Measurements from ENCODE around the gene CRISPLD2. TPM values are rescaled to one million over a fixed set of nuclear protein-coding genes. Genes with fewer than 3 reads are reported as not detected.

Gene CRISPLD2
- total RNA-seq: 5.8 and 13.7 TPM in 2 replicates

GRCh38 chr16:84819644-84820304, at the start of gene CRISPLD2:
CRISPLD2 (plus strand) TSS chr16:84819985; CDS start chr16:84838496, 18,511 bp downstream.
- peak within 1 kb of the TSS; percentile 64 for H3K4me3 ChIP-seq (ENCODE audit: low read depth, low read length)
- TF ChIP-seq CTCF (conservative IDR thresholded peaks at IDR 0.05; ENCODE audit: low read depth, low read length): no peak
- no peak for DNase-seq (ENCODE audit: low read depth)

GRCh38 chr16:84773312-84773711, 46.5 kb upstream of the CRISPLD2 start:
- TF ChIP-seq CTCF (conservative IDR thresholded peaks at IDR 0.05; ENCODE audit: low read depth, low read length): no peak
- no peak for DNase-seq (ENCODE audit: low read depth)
- H3K4me3 ChIP-seq (ENCODE audit: low read depth, low read length): no peak overlapping the region

GRCh38 chr16:84774810-84775209, 45.0 kb upstream of the CRISPLD2 start:
- no peak overlapping the region for H3K4me3 ChIP-seq (ENCODE audit: low read depth, low read length)
- DNase-seq (ENCODE audit: low read depth): peak; percentile 9
- no peak for TF ChIP-seq CTCF (conservative IDR thresholded peaks at IDR 0.05; ENCODE audit: low read depth, low read length)

- no peak for DNase-seq (ENCODE audit: low read depth)
- no peak for TF ChIP-seq CTCF (conservative IDR thresholded peaks at IDR 0.05; ENCODE audit: low read depth, low read length)
- H3K4me3 ChIP-seq (ENCODE audit: low read depth, low read length): no peak overlapping the region
Measured at GRCh38 chr16:84775262-84775810, 44.4 kb upstream of the CRISPLD2 start.

- H3K4me3 ChIP-seq (ENCODE audit: low read depth, low read length): no peak overlapping the region
- no peak for TF ChIP-seq CTCF (conservative IDR thresholded peaks at IDR 0.05; ENCODE audit: low read depth, low read length)
- no peak for DNase-seq (ENCODE audit: low read depth)
Measured at GRCh38 chr16:84777435-84777834, 42.4 kb upstream of the CRISPLD2 start.

GRCh38 chr16:84778720-84779119, 41.1 kb upstream of the CRISPLD2 start:
- no peak for DNase-seq (ENCODE audit: low read depth)
- no peak for TF ChIP-seq CTCF (conservative IDR thresholded peaks at IDR 0.05; ENCODE audit: low read depth, low read length)
- H3K4me3 ChIP-seq (ENCODE audit: low read depth, low read length): no peak overlapping the region

GRCh38 chr16:84780063-84780462, 39.7 kb upstream of the CRISPLD2 start:
- DNase-seq (ENCODE audit: low read depth): no peak
- no peak overlapping the region for H3K4me3 ChIP-seq (ENCODE audit: low read depth, low read length)
- TF ChIP-seq CTCF (conservative IDR thresholded peaks at IDR 0.05; ENCODE audit: low read depth, low read length): no peak

Measured in epithelial cell of proximal tubule (primary cell).